HG02840 (cell line): ENCODE data around the gene CRABP2.

Experiments
- ATAC-seq: cut with Tn5 transposase; IDR thresholded peaks from one replicate; pipeline ENCODE4 v1.9.1; 2021; ENCODE audit warnings: mild to moderate bottlenecking, moderate library complexity, moderate number of reproducible peaks; ENCODE audit not compliant: unreplicated experiment, low FRiP score

The CRABP2 gene

GRCh38 chr1:156692925-156693847 is 12.2 kb downstream of the CRABP2 start:
- ATAC-seq: no peak

DNA sequence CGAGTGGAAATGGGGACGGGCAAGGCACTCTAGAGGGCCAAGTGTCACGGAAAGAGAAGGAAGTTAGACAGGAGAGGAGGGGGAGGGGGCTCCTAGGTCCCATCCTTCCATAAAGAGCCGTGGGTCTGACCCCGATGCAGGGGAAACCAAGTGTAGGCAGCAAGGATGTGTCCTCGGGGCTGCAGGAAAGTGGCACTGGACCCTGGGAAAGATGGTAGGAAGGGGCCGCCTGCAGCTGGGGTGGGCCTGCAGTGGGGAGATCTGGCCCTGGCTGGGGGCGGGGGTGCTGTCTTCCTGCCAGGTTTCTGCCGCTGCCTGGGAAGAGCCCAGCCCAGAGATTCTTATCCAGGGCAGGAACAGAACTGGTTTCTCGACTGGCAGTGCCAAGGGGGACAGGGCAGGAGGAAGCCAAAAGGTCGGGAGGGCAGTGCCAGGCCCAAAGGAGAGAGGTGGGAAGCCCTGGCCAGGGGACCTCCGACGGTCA is 12.9 kb downstream of the CRABP2 start:
- no peak for ATAC-seq

DNA sequence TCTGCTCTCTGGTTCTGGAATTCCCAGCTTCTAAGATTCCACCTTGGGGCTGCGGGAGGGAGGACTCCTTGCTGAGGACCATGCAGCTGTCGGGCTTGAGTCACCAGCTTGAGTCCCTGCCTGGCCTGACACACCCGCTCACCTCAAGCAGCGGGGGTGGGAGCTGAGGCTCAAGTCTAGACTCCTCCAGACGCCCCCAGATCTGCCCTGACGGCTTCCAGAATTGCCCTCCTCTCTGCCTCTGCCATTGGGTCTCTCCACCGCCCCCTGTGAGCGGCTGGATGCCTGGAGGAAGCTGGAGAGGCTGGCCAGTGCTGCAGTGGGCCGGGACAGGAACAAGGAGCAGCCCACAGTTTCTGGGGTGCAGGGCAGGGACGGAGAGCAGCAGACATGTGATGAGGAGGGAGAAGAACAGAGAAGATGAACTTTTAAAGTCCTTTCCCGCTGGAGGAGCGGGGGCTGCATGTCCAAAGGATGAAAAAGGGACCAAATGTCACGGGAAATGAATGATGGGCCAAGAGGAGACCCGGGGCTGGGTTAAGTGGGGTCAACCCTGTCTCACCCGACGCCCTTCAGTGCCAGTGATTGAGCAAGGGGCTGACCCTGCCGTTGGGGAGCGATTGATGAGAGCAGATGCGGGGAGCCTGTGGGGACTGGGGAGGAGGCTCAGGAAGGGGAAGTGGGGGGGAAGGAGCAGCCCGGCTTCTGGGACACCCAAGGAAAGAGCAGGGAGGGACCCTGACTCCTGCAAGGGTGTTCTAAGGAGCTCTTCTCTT is 13.5 kb downstream of the CRABP2 start:
- ATAC-seq: no peak

- no peak for ATAC-seq
Observed at GRCh38 chr1:156691191-156691590, 14.2 kb downstream of the CRABP2 start.

DNA sequence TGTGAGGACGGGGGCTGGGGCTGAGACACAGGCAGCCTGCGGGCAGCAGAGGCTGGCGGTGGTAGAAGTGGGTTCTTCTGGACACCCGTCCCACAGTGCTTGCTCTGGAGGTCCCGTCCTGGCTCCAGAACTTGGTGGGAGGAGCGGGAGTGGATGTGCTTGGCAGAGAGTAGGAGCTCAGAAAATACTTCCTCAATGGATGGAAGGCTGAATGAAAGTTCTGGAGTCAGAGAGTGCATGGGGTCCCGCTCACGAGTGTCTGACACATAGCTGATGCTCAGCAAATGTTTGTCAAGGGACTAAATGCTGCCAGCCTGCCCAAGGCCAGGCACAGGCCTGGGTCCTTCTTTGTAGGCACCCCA is 14.7 kb downstream of the CRABP2 start:
- ATAC-seq: no peak

GRCh38 chr1:156689953-156690674 is 15.3 kb downstream of the CRABP2 start:
- no peak for ATAC-seq

GRCh38 chr1:156689035-156689952 is 16.1 kb downstream of the CRABP2 start:
- ATAC-seq: no peak

DNA sequence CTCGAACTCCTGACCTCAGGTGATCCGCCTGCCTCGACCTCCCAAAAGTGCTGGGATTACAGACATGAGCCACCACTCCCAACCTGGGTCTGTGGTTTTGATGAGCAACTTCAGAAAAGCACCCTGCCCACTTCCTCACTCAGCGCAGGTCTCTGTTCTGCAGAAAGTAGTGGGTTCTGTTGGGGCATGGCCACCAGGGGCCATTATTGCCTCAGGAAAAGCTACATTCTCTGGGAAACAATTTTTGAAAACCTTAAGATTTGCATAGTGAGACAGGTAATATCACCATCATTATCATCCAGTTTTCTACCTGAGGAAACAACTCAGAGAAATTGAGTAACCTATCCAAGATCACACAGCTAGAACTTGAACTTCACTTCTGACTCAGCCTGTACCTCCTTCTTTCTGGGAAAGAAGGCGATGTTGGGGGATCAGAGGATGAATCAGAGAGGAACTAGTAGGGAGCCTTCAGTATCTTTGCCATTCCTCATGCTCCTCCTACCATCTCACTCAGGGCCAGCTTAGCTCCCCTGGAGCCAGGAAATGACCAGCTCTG is 21.1 kb downstream of the CRABP2 start:
- ATAC-seq: no peak

DNA sequence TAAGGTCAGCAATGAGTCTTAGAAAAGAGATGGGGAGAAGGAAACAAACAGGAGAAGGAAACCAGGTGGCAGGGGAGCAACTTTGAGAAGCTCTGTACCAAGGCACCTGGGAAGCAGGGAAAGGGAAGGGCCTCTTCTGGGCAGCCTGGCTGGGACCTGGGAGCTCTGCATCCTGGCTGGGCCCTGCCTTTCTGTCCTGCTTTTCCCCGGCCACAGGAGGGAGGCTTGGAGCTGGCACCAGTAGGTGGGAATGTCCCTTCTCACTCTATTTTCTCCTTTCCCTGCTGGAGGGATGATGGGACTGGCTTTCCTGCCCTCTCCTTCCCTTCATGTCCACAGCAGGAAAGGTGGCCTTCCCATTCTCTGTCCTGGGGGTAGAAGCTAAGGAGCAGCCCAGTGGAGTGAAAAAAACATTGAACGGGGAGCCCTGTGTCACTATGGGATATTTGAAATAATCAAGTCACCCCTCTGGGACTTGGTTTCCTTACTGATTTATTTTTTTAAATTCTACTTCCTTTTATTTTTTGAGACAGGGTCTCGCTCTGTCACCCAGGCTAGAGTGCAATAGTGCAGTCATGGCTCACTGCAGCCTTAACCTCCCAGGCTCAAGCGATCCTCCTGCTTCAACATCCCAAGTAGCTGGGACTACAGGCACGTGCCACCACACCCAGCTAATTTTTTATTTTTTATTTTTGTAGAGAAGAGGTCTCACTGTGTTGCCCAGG is 23.1 kb downstream of the CRABP2 start:
- ATAC-seq: no peak

DNA sequence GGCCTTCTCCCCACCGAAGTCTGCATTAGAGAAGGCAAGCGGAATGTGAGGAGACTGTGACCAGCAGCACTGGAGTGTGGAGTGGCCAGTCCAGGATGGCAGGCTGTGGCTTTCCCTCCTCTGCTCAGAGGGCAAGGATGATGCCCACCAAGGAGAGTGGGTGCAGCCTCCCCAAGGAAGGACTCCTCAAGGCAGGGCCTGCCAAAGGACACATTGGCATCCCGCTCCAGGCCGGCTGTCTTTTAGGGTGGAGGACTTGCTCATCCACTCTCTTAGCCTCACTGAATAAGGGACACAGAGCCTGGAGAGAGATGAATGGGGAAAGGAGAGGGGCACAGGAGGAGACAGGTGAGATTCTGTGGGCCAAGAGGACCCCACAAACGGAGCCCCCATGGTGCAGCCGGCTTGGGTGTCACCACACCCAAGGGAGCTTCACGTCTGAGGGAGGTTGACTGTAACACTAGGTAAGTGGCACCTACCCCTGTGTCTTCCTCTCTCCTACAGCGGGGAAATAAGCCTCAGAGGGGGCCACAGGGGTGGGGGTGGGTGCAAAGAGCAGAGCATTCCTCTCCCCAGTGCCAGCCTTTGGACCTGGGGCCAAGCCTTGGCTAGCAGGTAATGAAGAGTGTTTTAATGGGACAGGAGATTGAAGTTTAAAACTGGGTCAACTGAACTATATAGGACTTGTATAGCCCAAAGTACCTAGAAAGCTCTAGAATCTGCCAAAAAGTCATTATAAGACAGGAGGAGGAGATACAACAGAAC is 24.0 kb downstream of the CRABP2 start:
- no peak for ATAC-seq

DNA sequence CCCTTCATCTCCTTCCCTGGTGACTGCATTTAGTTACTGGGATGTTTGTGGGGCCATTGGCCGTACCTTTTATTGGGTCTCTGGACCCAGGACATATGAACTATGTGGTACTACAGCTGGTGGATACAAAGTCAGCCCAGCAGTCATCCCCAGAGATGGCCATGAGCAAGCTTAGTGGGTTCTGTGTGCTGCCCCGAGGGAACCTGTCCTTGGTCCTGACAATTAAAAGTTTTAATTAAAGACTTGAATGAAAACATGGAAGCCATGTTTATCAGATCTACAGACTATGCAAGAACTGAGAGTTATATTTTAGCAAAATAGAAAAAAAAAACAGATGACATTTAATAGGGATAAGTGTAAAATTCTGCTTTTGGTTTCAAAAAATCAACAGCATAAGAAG is 25.3 kb downstream of the CRABP2 start:
- no peak for ATAC-seq

GRCh38 chr1:156677616-156678596 is 27.5 kb downstream of the CRABP2 start:
- no peak for ATAC-seq

- ATAC-seq: no peak
Observed at GRCh38 chr1:156676820-156677615, 28.4 kb downstream of the CRABP2 start, which contains the start of gene NES. NES (minus strand) TSS chr1:156677407; CDS start chr1:156677264, 143 bp downstream.

DNA sequence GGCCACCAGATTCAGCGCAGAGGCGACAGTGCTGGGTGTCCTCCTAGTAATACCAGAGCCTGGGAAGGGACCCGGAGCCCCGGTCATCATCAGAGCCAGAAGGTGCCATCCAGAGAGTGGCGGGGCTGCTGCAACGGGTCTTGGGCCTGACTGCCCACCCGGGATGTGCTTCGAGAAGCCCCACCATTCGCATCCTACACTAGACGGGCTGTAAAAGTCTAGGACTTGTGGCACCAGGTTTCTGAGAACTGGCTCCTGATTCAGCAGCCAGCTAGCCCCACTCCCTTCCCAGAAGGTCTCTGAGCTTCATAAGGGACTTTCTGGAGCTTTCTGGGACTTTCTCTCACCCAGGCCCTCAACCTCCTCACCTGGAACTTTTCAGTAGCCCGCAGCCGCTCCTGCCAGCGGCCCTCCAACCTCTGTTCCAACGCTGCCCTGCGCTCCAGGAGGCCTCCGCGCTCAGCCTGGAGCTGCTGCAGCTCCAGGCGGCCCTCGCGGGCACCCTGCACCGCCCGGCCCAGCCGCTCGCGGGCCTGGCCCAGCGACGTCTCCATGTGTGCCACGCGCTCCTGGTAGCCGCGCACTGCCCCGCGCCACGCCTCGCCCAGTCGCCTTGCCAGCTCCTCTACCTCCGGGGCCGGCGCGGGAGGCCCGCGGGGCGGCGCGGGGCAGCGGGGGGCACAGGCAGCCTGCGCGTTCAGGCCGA is 29.1 kb downstream of the CRABP2 start:
- no peak for ATAC-seq
